ENCODE results near the gene SYT17. TPM values are rescaled to one million over a fixed set of nuclear protein-coding genes. Genes with fewer than 3 reads are reported as not detected.

Gene SYT17
- total and polyA plus RNA-seq, 10 of the 15 experiments (the other 5 are each of a cell fraction or from before 2014, with no cell fraction given), result 3.7 to 12.3 (median 5.0) TPM

DNA sequence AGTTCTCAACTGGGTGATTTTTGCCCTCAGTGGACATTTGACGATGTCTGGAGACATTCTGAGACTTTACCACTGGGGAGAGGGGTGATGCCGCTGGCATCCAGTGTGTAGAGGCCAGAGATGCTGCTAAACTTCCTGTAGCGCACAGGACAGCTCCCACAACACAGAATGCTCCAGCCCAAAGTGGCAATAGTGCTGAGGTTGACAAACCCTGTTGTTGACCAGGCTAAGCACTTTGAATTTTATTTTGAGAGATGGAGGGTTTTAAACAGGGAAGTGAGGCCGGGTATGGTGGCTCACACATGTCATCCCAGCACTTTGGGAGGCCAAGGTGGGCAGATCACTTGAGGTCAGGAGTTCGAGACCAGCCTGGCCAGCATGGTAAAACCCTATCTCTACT, 44.0 kb downstream of the SYT17 start:
- 77% methylated on average over 5 of the region's 5 CpGs for WGBS (ENCODE audit: insufficient coverage, insufficient replicate concordance, low lambda C conversion rate, missing lambda C conversion rate)
- Histone ChIP-seq H3K27ac (ENCODE audit: control insufficient read depth, insufficient read depth) (peak overlapping the region; percentile 53), H3K9ac (ENCODE audit: control insufficient read depth, insufficient read depth, low read length) (no peak overlapping the region), H3K4me2 (ENCODE audit: control insufficient read depth, insufficient read depth) (peak overlapping the region; percentile 59), H2AFZ (ENCODE audit: control insufficient read depth, low read depth, low read length) (no peak overlapping the region), H3K36me3 (ENCODE audit: control insufficient read depth in 2 of 2, insufficient read depth in 2 of 2, low read length in 1 of 2) (no peaks in the 10 kb centered on the region), H3K79me2 (ENCODE audit: control insufficient read depth, insufficient read depth, low read length) (peaks cover 1% of the 10 kb centered on the region; the same call in 1 of the 2 replicates), H3K4me1 (ENCODE audit: control insufficient read depth, insufficient read depth, low read length) (peaks cover 13% of the 10 kb centered on the region), H3K27me3 (replicated peaks in 1 of 2; ENCODE audit: control insufficient read depth in 2 of 2, insufficient read depth in 2 of 2, low read length in 1 of 2) (no peaks in the 10 kb centered on the region), H4K20me1 (ENCODE audit: control insufficient read depth, insufficient read depth) (no peaks in the 10 kb centered on the region), H3K4me3 (peak overlapping the region; percentile 15; the same call in 1 of the 2 replicates), H3K9me3 (replicated peaks; ENCODE audit: control insufficient read depth, insufficient read depth, low read length) (peaks cover 31% of the 10 kb centered on the region; the same call in 2 of the 3 replicates)
- CTCF ChIA-PET, result interaction anchor here (1.1 to 1.7 kb wide), 3 partner anchors 12 to 32 kb away, joined by 3 to 5 read pairs (median 5); no protein-coding TSS in a partner anchor
- intact Hi-C loops (cut with micrococcal nuclease; ENCODE audit: unreplicated experiment), result no loop called here
- POLR2A ChIA-PET, result no interaction called here
- BruUV-seq (replicated peaks), result no TSS peak
- SMC1A ChIA-PET (ENCODE audit: uncharacterized antibody, unreplicated experiment), result interaction anchor here (0.6 to 1.2 kb wide), 3 partner anchors 32 to 104 kb away, joined by 3 to 4 read pairs (median 3); no protein-coding TSS in a partner anchor
- in situ Hi-C loops (cut with MboI), result no loop called here
- no peak for FAIRE-seq
- no peak for DNase-seq (ENCODE audit: low read depth, low spot score)
- TF ChIP-seq POLR2A (IDR thresholded peaks at IDR 0.05; ENCODE audit: low read depth, low read length), result no peak
- no peak for TF ChIP-seq CBX5 (IDR thresholded peaks at IDR 0.05; ENCODE audit: low read depth)
- no peak for TF ChIP-seq POU2F2 (IDR thresholded peaks at IDR 0.05; ENCODE audit: borderline replicate concordance, low read depth, low read length)
- no peak for TF ChIP-seq TAF1 (IDR thresholded peaks at IDR 0.05; ENCODE audit: borderline replicate concordance, low read depth, low read length)
- TF ChIP-seq, protein P1, sequence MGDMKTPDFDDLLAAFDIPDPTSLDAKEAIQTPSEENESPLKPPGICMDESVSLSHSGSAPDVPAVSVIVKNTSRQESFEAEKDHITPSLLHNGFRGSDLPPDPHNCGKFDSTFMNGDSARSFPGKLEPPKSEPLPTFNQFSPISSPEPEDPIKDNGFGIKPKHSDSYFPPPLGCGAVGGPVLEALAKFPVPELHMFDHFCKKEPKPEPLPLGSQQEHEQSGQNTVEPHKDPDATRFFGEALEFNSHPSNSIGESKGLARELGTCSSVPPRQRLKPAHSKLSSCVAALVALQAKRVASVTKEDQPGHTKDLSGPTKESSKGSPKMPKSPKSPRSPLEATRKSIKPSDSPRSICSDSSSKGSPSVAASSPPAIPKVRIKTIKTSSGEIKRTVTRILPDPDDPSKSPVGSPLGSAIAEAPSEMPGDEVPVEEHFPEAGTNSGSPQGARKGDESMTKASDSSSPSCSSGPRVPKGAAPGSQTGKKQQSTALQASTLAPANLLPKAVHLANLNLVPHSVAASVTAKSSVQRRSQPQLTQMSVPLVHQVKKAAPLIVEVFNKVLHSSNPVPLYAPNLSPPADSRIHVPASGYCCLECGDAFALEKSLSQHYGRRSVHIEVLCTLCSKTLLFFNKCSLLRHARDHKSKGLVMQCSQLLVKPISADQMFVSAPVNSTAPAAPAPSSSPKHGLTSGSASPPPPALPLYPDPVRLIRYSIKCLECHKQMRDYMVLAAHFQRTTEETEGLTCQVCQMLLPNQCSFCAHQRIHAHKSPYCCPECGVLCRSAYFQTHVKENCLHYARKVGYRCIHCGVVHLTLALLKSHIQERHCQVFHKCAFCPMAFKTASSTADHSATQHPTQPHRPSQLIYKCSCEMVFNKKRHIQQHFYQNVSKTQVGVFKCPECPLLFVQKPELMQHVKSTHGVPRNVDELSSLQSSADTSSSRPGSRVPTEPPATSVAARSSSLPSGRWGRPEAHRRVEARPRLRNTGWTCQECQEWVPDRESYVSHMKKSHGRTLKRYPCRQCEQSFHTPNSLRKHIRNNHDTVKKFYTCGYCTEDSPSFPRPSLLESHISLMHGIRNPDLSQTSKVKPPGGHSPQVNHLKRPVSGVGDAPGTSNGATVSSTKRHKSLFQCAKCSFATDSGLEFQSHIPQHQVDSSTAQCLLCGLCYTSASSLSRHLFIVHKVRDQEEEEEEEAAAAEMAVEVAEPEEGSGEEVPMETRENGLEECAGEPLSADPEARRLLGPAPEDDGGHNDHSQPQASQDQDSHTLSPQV (IDR thresholded peaks at IDR 0.05), result no peak
- no peak for TF ChIP-seq NBN (IDR thresholded peaks at IDR 0.05)
- TF ChIP-seq, protein P2, sequence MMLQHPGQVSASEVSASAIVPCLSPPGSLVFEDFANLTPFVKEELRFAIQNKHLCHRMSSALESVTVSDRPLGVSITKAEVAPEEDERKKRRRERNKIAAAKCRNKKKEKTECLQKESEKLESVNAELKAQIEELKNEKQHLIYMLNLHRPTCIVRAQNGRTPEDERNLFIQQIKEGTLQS (IDR thresholded peaks at IDR 0.05; ENCODE audit: borderline replicate concordance, extremely low read depth, low read depth, low read length), result no peak
- TF ChIP-seq MTA2 (IDR thresholded peaks at IDR 0.05; ENCODE audit: low read depth), result no peak
- TF ChIP-seq CHD2 (IDR thresholded peaks at IDR 0.05; ENCODE audit: borderline replicate concordance, low read depth, low read length), result no peak
- TF ChIP-seq KAT2A (conservative IDR thresholded peaks at IDR 0.05; ENCODE audit: control insufficient read depth, low read depth, low read length), result no peak
- no peak for TF ChIP-seq ZNF384 (IDR thresholded peaks at IDR 0.05; ENCODE audit: borderline replicate concordance, low read depth, low read length)
- TF ChIP-seq, protein P3, sequence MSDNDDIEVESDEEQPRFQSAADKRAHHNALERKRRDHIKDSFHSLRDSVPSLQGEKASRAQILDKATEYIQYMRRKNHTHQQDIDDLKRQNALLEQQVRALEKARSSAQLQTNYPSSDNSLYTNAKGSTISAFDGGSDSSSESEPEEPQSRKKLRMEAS (IDR thresholded peaks at IDR 0.05; ENCODE audit: low read depth, low read length), result no peak
- TF ChIP-seq, protein P4, sequence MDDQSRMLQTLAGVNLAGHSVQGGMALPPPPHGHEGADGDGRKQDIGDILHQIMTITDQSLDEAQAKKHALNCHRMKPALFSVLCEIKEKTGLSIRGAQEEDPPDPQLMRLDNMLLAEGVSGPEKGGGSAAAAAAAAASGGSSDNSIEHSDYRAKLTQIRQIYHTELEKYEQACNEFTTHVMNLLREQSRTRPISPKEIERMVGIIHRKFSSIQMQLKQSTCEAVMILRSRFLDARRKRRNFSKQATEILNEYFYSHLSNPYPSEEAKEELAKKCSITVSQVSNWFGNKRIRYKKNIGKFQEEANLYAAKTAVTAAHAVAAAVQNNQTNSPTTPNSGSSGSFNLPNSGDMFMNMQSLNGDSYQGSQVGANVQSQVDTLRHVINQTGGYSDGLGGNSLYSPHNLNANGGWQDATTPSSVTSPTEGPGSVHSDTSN (IDR thresholded peaks at IDR 0.05; ENCODE audit: insufficient replicate concordance, low read depth, low read length), result no peak
- TF ChIP-seq, protein P5, sequence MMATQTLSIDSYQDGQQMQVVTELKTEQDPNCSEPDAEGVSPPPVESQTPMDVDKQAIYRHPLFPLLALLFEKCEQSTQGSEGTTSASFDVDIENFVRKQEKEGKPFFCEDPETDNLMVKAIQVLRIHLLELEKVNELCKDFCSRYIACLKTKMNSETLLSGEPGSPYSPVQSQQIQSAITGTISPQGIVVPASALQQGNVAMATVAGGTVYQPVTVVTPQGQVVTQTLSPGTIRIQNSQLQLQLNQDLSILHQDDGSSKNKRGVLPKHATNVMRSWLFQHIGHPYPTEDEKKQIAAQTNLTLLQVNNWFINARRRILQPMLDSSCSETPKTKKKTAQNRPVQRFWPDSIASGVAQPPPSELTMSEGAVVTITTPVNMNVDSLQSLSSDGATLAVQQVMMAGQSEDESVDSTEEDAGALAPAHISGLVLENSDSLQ (IDR thresholded peaks at IDR 0.05), result no peak
- TF ChIP-seq SUZ12 (IDR thresholded peaks at IDR 0.05; ENCODE audit: unreplicated experiment), result no peak
- ATAC-seq, result no peak
- RAD21 ChIA-PET (ENCODE audit: unreplicated experiment), result interaction anchor here (1.5 to 1.9 kb wide), 2 partner anchors 82 to 87 kb away, joined by 5 to 6 read pairs; no protein-coding TSS in a partner anchor

All from GM12878 (cell line).